HPDE6-E6E7 (cell line): Measurements from ENCODE around the gene CCDC92B.
"Not testable (repeated sequence)": the region's sequence is repeated elsewhere in the genome, so short reads cannot be mapped to it uniquely, and the experiment has no call there.

ENCODE experiments used
- DNase-seq: peaks from one replicate; pipeline ENCODE4 v3.0.0; 2011; ENCODE audit warnings: missing footprints; ENCODE audit errors: extremely low spot score

CCDC92B gene

GRCh38 chr17:2749058-2749783 lies at the start of gene CCDC92B:
Gene CCDC92B, minus strand, starts transcription at chr17:2749652. Its CDS starts 14,507 bp downstream, at chr17:2735145.
- no peak for DNase-seq

GRCh38 chr17:2798678-2799077 lies 49.2 kb upstream of the CCDC92B start:
- DNase-seq, result no peak

DNA sequence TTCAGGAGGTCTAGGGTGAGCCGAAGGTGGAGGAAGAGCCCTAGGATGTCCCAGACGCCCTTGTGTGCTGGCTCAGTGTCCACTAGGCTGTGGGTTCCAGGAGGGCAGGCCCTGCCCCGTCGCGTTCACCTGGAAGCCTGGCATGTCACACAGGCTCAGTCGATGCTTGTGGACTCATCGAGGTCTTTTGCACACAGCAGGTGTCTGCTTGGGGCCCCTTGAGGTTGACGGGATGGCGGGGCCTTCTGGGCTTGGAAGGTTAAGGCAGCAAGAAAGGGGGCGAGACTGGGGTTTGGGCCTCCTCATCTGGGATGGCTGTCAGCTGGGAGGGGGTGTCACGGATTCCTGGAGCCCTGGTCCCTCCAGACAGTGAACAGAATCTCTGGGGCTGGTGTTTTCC lies 48.7 kb upstream of the CCDC92B start:
- DNase-seq, result no peak

- no peak for DNase-seq
Observed at GRCh38 chr17:2797637-2798036, 48.2 kb upstream of the CCDC92B start.

GRCh38 chr17:2797226-2797625 lies 47.8 kb upstream of the CCDC92B start:
- DNase-seq, result no peak

- DNase-seq, result no peak
Observed at GRCh38 chr17:2796164-2797125, 47.0 kb upstream of the CCDC92B start, which contains the start of gene RAP1GAP2. Gene RAP1GAP2, plus strand, starts transcription at chr17:2796438. Its CDS starts 90 bp downstream, at chr17:2796528.

- no peak for DNase-seq
Observed at GRCh38 chr17:2795441-2796163, 46.1 kb upstream of the CCDC92B start.

- no peak for DNase-seq
Observed at GRCh38 chr17:2794111-2794803, 44.8 kb upstream of the CCDC92B start.

GRCh38 chr17:2792366-2793169 lies 43.1 kb upstream of the CCDC92B start:
- no peak for DNase-seq

GRCh38 chr17:2789700-2790099 lies 40.2 kb upstream of the CCDC92B start:
- no peak for DNase-seq

DNA sequence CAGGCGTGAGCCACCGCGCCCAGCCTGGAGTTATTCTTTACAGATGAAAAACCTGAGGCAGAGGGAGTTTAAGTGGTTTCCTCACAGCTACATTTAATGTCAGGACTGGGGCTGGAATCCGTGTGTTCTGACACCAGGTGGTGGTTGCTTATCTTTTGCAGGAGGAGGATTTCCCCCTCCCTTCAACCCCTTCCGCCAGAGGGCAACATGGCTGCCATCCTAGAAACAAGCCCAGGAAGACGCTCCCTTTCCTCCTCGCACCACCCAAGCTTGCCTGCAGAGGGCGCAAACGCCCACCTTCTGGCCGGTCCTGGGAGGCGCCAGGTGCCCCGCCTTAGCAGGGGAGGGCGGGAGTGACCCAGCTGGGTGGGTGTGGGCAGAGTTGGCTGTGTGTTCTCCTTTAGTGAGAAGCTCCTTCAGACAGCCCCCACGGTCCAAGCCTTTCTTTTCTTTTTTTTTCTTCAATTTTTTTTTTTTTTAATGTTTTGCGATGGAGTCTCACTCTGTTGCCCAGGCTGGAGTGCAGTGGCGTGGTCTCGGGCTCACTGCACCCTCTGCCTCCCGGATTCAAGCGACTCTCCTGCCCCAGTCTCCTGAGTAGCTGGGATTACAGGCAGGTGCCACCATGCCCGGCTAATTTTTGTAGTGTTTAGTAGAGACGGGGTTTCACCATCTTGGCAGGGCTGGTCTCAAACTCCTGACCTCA lies 36.9 kb upstream of the CCDC92B start:
- DNase-seq, result peak; percentile 74

DNA sequence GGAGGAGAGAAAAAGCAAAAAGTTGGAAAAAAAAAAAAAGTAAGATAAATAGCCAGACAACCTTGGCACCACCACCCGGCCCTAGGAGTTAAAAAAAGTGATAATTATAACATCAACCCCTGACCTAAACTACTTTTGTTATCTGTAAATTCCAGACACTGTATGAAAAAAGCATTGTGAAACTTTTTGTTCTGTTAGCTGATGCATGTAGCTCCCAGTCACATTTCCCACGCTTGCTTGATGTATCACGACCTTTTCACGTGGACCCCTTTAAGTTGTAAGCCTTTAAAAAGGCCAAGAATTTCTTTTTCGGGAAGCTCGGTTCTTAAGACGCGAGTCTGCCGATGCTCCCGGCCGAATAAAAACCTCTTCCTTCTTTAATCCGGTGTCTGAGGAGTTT lies 35.9 kb upstream of the CCDC92B start:
- DNase-seq, result not testable (repeated sequence)

DNA sequence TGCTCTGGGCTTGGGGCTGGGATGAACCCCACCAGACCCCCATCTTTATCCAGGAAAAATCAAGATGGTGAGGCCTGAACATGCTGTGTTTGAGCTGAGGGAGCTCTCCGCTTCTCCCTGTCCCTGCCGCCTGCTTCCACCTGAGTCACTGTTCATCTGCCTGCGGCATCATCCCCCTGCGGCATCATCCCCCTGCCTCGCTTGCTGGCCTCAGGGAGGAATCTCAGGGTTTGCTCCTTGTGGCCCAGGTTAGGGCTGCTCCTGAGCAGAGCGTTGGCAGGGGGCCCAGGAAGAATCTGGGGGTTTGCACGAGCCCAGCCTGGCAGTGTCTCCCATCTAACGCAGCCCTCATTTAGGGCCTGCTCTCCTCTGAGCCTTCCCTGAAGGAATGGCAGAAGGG lies 35.4 kb upstream of the CCDC92B start:
- DNase-seq, result no peak

GRCh38 chr17:2783310-2784030 lies 34.0 kb upstream of the CCDC92B start:
- DNase-seq, result no peak

GRCh38 chr17:2782055-2782454 lies 32.6 kb upstream of the CCDC92B start:
- no peak for DNase-seq

GRCh38 chr17:2781598-2781997 lies 32.1 kb upstream of the CCDC92B start:
- not testable (repeated sequence) for DNase-seq

DNA sequence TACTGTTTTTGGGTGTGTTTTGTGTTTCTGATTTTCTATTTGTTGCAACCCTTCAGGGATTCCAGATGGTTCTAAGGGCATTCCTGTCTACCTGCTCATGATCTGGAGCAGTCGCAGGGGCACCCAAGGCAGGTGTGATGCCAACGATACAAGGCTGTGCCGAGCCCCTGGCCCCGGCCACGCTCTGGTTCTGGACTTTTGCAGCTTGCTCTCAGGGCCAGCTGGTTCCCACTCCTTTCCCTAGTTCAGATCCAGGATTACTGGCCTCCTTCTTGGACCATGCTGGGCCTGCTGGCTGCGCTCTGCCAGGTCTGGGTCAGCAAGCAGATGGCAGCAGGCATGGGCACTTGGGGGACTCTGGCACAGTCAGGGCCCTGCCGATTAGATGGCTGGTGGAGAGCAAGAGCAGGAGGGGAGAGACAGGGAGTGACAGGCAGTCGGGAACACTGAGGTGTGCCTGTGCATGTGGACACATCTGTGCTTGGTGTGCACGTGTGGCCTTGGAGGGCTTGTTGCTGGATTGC lies 31.5 kb upstream of the CCDC92B start:
- no peak for DNase-seq

- DNase-seq, result no peak
Observed at GRCh38 chr17:2780256-2780655, 30.8 kb upstream of the CCDC92B start.

DNA sequence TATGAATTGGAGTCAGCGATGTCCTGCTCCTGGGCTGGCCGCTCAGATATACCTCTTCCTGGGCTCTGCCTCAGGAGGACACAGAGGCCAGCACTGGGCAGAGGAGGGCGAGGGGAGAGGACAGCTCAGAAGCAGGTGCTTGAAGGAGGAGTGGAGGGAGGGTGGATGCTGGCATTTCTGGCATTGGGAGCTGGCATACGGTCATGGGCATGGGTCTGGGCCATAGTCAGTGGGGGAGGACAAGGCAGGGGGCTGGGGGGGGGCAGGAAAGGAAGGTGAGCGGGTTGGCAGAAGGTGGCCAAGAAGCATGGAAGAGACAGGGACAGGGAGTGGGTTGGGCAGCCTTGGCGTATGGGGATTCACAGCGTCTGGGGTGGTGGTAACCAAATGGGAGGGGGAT lies 30.1 kb upstream of the CCDC92B start:
- DNase-seq, result no peak
